NCI-H2227 (cell line): Measurements from ENCODE around the gene ALOXE3.
A peak's percentile ranks its signal among the peaks of the same experiment; 100 is the strongest.
"Not testable (repeated sequence)": the region's sequence is repeated elsewhere in the genome, so short reads cannot be mapped to it uniquely, and the experiment has no call there.

ENCODE experiments used
- DNase-seq: peaks from one replicate; lab custom pipeline; 2025; ENCODE audit not compliant: unreplicated experiment; lab: John Stamatoyannopoulos, UW

The ALOXE3 gene

GRCh38 chr17:8100763-8101162, 17.6 kb downstream of the ALOXE3 start:
- no peak for DNase-seq

- no peak for DNase-seq
Measured at GRCh38 chr17:8100111-8100510, 18.2 kb downstream of the ALOXE3 start.

GRCh38 chr17:8096541-8096940, 21.8 kb downstream of the ALOXE3 start:
- no peak for DNase-seq

GRCh38 chr17:8095361-8095760, 23.0 kb downstream of the ALOXE3 start:
- no peak for DNase-seq

GRCh38 chr17:8091033-8091687, 27.2 kb downstream of the ALOXE3 start:
- no peak for DNase-seq

GRCh38 chr17:8089728-8090127, 28.6 kb downstream of the ALOXE3 start:
- DNase-seq = no peak

- no peak for DNase-seq
Measured at GRCh38 chr17:8087952-8088230, 30.4 kb downstream of the ALOXE3 start.

GRCh38 chr17:8087075-8087951, 31.0 kb downstream of the ALOXE3 start, which contains the start of gene ALOX12B:
TSS of gene ALOX12B (minus strand) at chr17:8087716. CDS start at chr17:8087442, 274 bp downstream.
- DNase-seq = no peak

- no peak for DNase-seq
Measured at GRCh38 chr17:8084250-8084649, 34.1 kb downstream of the ALOXE3 start.

GRCh38 chr17:8082292-8082691, 36.0 kb downstream of the ALOXE3 start:
- no peak for DNase-seq

- no peak for DNase-seq
Measured at GRCh38 chr17:8081876-8082275, 36.4 kb downstream of the ALOXE3 start.

GRCh38 chr17:8080799-8081219, 37.5 kb downstream of the ALOXE3 start:
- no peak for DNase-seq

GRCh38 chr17:8080208-8080798, 38.0 kb downstream of the ALOXE3 start:
- DNase-seq = no peak

GRCh38 chr17:8079291-8080207, 38.8 kb downstream of the ALOXE3 start:
- peak; percentile 85 for DNase-seq

GRCh38 chr17:8077939-8078338, 40.4 kb downstream of the ALOXE3 start:
- DNase-seq = not testable (repeated sequence)

GRCh38 chr17:8076502-8077266, 41.6 kb downstream of the ALOXE3 start:
- no peak for DNase-seq

- DNase-seq = no peak
Measured at GRCh38 chr17:8075574-8076342, 42.6 kb downstream of the ALOXE3 start.

- no peak for DNase-seq
Measured at GRCh38 chr17:8075081-8075480, 43.2 kb downstream of the ALOXE3 start.

- DNase-seq = no peak
Measured at GRCh38 chr17:8074554-8074953, 43.8 kb downstream of the ALOXE3 start.
